Hepatocyte (in vitro differentiated cells): ENCODE results near the gene MPHOSPH8.

Experiments used
- EZH2 ChIP-seq: fragments of 200-600 bp; sonication (generic); IDR thresholded peaks from 2 replicates; pipeline ENCODE4 v1.6.1; 2016; ENCODE audit warnings: antibody characterized with exemption, mild to moderate bottlenecking, borderline replicate concordance
- EZH2phosphoT487 ChIP-seq: fragments of 200-600 bp; sonication (generic); IDR thresholded peaks from one replicate; pipeline ENCODE4 v1.6.1; 2018; ENCODE audit warnings: antibody characterized with exemption, mild to moderate bottlenecking, low read depth, moderate library complexity; ENCODE audit not compliant: unreplicated experiment, severe bottlenecking
- TF ChIP-seq, protein P1 (sequence below): fragments of 200-600 bp; sonication (generic); IDR thresholded peaks from 2 replicates; pipeline ENCODE4 v1.5.1; 2016; ENCODE audit warnings: antibody characterized with exemption, mild to moderate bottlenecking; ENCODE audit not compliant: poor library complexity

- TF ChIP-seq, protein P1, sequence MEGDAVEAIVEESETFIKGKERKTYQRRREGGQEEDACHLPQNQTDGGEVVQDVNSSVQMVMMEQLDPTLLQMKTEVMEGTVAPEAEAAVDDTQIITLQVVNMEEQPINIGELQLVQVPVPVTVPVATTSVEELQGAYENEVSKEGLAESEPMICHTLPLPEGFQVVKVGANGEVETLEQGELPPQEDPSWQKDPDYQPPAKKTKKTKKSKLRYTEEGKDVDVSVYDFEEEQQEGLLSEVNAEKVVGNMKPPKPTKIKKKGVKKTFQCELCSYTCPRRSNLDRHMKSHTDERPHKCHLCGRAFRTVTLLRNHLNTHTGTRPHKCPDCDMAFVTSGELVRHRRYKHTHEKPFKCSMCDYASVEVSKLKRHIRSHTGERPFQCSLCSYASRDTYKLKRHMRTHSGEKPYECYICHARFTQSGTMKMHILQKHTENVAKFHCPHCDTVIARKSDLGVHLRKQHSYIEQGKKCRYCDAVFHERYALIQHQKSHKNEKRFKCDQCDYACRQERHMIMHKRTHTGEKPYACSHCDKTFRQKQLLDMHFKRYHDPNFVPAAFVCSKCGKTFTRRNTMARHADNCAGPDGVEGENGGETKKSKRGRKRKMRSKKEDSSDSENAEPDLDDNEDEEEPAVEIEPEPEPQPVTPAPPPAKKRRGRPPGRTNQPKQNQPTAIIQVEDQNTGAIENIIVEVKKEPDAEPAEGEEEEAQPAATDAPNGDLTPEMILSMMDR: no peak
- TF ChIP-seq EZH2 (no peak), EZH2phosphoT487 (no peak)
These were observed 36.5 kb upstream of the MPHOSPH8 start for GRCh38 chr13:19596960-19597361.
